Endothelial cell of umbilical vein (primary cell): Measurements from ENCODE around the gene USP28.

Experiments used
- CTCF ChIP-seq, 2 donors: IDR thresholded peaks; 1 replicate in 1 of 2; 2 replicates in 1 of 2; pipeline ENCODE4 v1.5.1; 2011; ENCODE audit warnings: low read length in 2 of 2, mild to moderate bottlenecking in 2 of 2, moderate library complexity in 2 of 2, control low read depth in 1 of 2, inconsistent platforms in 1 of 2, low read depth in 1 of 2; ENCODE audit not compliant: insufficient read depth in 1 of 2; ENCODE audit errors: extremely low read depth in 1 of 2
- EZH2 ChIP-seq: IDR thresholded peaks from 2 replicates; pipeline ENCODE4 v1.6.1; 2012; ENCODE audit warnings: borderline replicate concordance, low read depth, mild to moderate bottlenecking, moderate library complexity, low read length, inconsistent platforms; ENCODE audit not compliant: severe bottlenecking
- GATA2 ChIP-seq: IDR thresholded peaks from 2 replicates; pipeline ENCODE4 v1.7.0; 2011; ENCODE audit warnings: low read depth, mild to moderate bottlenecking, moderate library complexity, mixed read lengths, low read length; ENCODE audit not compliant: insufficient read length, insufficient read depth
- JUN ChIP-seq: IDR thresholded peaks from 2 replicates; pipeline ENCODE4 v1.6.1; 2011; ENCODE audit warnings: borderline replicate concordance, low read depth; ENCODE audit not compliant: insufficient read length, insufficient read depth
- MAX ChIP-seq: IDR thresholded peaks from 2 replicates; pipeline ENCODE4 v1.6.1; 2011; ENCODE audit not compliant: insufficient read depth, insufficient read length
- MYC ChIP-seq: IDR thresholded peaks from one replicate; pipeline ENCODE4 v1.6.1; 2011; ENCODE audit warnings: mild to moderate bottlenecking, low read depth, low read length
- POLR2A ChIP-seq: IDR thresholded peaks from 2 replicates; pipeline ENCODE4 v1.6.1; 2012; ENCODE audit warnings: low read depth, mild to moderate bottlenecking, control low read depth, low read length
- POLR2AphosphoS5 ChIP-seq: IDR thresholded peaks from 2 replicates; pipeline ENCODE4 v1.6.1; 2012; ENCODE audit warnings: low read depth, mild to moderate bottlenecking, control low read depth, low read length, moderate library complexity; ENCODE audit not compliant: insufficient read depth

- no peak for TF ChIP-seq CTCF (IDR thresholded peaks at IDR 0.05; ENCODE audit: extremely low read depth in 1 of 2, insufficient read depth in 1 of 2, low read depth in 1 of 2, low read length in 2 of 2)
- TF ChIP-seq POLR2A, result no peak
- TF ChIP-seq POLR2AphosphoS5, result no peak
- no peak for TF ChIP-seq MAX
- no peak for TF ChIP-seq EZH2
- TF ChIP-seq GATA2, result no peak
- TF ChIP-seq JUN, result no peak
- no peak for TF ChIP-seq MYC
Measured at GRCh38 chr11:113874096-113874495, 1.3 kb downstream of the USP28 start.
